ENCODE results near the gene DOCK9.

Gene DOCK9

GRCh38 chr13:98854448-98854847 is 123.4 kb downstream of the DOCK9 start:
- TF ChIP-seq EGR1 (IDR thresholded peaks at IDR 0.05): no peak
- TF ChIP-seq CREB1 (IDR thresholded peaks at IDR 0.05; ENCODE audit: low read depth): no peak
- no peak for TF ChIP-seq EP300 (IDR thresholded peaks at IDR 0.05; ENCODE audit: borderline replicate concordance)
- no peak for TF ChIP-seq TEAD4 (IDR thresholded peaks at IDR 0.05)
- no peak for TF ChIP-seq REST (IDR thresholded peaks at IDR 0.05; ENCODE audit: low read depth)
- TF ChIP-seq RAD21 (IDR thresholded peaks at IDR 0.05; ENCODE audit: low read depth): no peak

GRCh38 chr13:98853771-98854221 is 124.1 kb downstream of the DOCK9 start:
- no peak for TF ChIP-seq TEAD4 (IDR thresholded peaks at IDR 0.05)
- TF ChIP-seq USF1 (IDR thresholded peaks at IDR 0.05): no peak
- no peak for TF ChIP-seq CEBPB (IDR thresholded peaks at IDR 0.05)
- TF ChIP-seq NFIC (IDR thresholded peaks at IDR 0.05): no peak
- TF ChIP-seq YY1 (IDR thresholded peaks at IDR 0.05; ENCODE audit: low read depth): no peak

GRCh38 chr13:98851276-98851675 is 126.6 kb downstream of the DOCK9 start:
- no peak for TF ChIP-seq CEBPB (IDR thresholded peaks at IDR 0.05)
- no peak for TF ChIP-seq TCF12 (IDR thresholded peaks at IDR 0.05; ENCODE audit: low read depth)
- TF ChIP-seq FOXM1 (IDR thresholded peaks at IDR 0.05; ENCODE audit: borderline replicate concordance, low read depth): no peak
- no peak for TF ChIP-seq EGR1 (IDR thresholded peaks at IDR 0.05)
- no peak for TF ChIP-seq ZBTB7A (IDR thresholded peaks at IDR 0.05; ENCODE audit: low read depth)
- TF ChIP-seq NFIC (IDR thresholded peaks at IDR 0.05): no peak
- no peak for TF ChIP-seq TAF1 (IDR thresholded peaks at IDR 0.05; ENCODE audit: low read depth)
- TF ChIP-seq USF1 (IDR thresholded peaks at IDR 0.05): no peak
- no peak for TF ChIP-seq TEAD4 (IDR thresholded peaks at IDR 0.05)
- TF ChIP-seq REST (IDR thresholded peaks at IDR 0.05; ENCODE audit: low read depth): no peak
- TF ChIP-seq EP300 (IDR thresholded peaks at IDR 0.05; ENCODE audit: borderline replicate concordance): no peak
- TF ChIP-seq YY1 (IDR thresholded peaks at IDR 0.05; ENCODE audit: low read depth): no peak
- TF ChIP-seq RAD21 (IDR thresholded peaks at IDR 0.05; ENCODE audit: low read depth): no peak
- TF ChIP-seq MAX (IDR thresholded peaks at IDR 0.05): no peak
- no peak for TF ChIP-seq CREB1 (IDR thresholded peaks at IDR 0.05; ENCODE audit: low read depth)

GRCh38 chr13:98848746-98849145 is 129.1 kb downstream of the DOCK9 start:
- TF ChIP-seq ZBTB7A (IDR thresholded peaks at IDR 0.05; ENCODE audit: low read depth): no peak
- TF ChIP-seq CREB1 (IDR thresholded peaks at IDR 0.05; ENCODE audit: low read depth): no peak
- no peak for TF ChIP-seq RAD21 (IDR thresholded peaks at IDR 0.05; ENCODE audit: low read depth)
- no peak for TF ChIP-seq TEAD4 (IDR thresholded peaks at IDR 0.05)
- TF ChIP-seq USF1 (IDR thresholded peaks at IDR 0.05): no peak
- TF ChIP-seq MAX (IDR thresholded peaks at IDR 0.05): no peak
- TF ChIP-seq EGR1 (IDR thresholded peaks at IDR 0.05): no peak
- no peak for TF ChIP-seq YY1 (IDR thresholded peaks at IDR 0.05; ENCODE audit: low read depth)
- TF ChIP-seq FOXM1 (IDR thresholded peaks at IDR 0.05; ENCODE audit: borderline replicate concordance, low read depth): no peak
- no peak for TF ChIP-seq CEBPB (IDR thresholded peaks at IDR 0.05)
- no peak for TF ChIP-seq EP300 (IDR thresholded peaks at IDR 0.05; ENCODE audit: borderline replicate concordance)
- TF ChIP-seq TCF12 (IDR thresholded peaks at IDR 0.05; ENCODE audit: low read depth): no peak

GRCh38 chr13:98847780-98848179 is 130.1 kb downstream of the DOCK9 start:
- TF ChIP-seq TEAD4 (IDR thresholded peaks at IDR 0.05) (no peak), MAX (IDR thresholded peaks at IDR 0.05) (no peak), REST (IDR thresholded peaks at IDR 0.05; ENCODE audit: low read depth) (no peak), USF1 (IDR thresholded peaks at IDR 0.05) (no peak), TAF1 (IDR thresholded peaks at IDR 0.05; ENCODE audit: low read depth) (no peak), YY1 (IDR thresholded peaks at IDR 0.05; ENCODE audit: low read depth) (no peak), RAD21 (IDR thresholded peaks at IDR 0.05; ENCODE audit: low read depth) (no peak), EGR1 (IDR thresholded peaks at IDR 0.05) (no peak), TCF12 (IDR thresholded peaks at IDR 0.05; ENCODE audit: low read depth) (no peak), CEBPB (IDR thresholded peaks at IDR 0.05) (no peak), FOXM1 (IDR thresholded peaks at IDR 0.05; ENCODE audit: borderline replicate concordance, low read depth) (no peak), EP300 (IDR thresholded peaks at IDR 0.05; ENCODE audit: borderline replicate concordance) (no peak), CREB1 (IDR thresholded peaks at IDR 0.05; ENCODE audit: low read depth) (no peak), NFIC (IDR thresholded peaks at IDR 0.05) (no peak)
